M059J (cell line): ENCODE data around the gene NTM. TPM values are rescaled to one million over a fixed set of nuclear protein-coding genes. Genes with fewer than 3 reads are reported as not detected.

Source experiments
- DNase-seq: peaks from one replicate; pipeline ENCODE4 v3.0.0-alpha.2; 2012; ENCODE audit warnings: low read depth
- total RNA-seq: library from RNA; depleted of rRNA; stranded (reverse); fragments of >200 nt; shearing (Covaris generic); gene quantifications from 2 replicates; pipeline ENCODE4 v1.2.3, GENCODE V29; 2014

NTM gene
- total RNA-seq, 1 experiment from 2014 or later: 1.5 TPM

DNA sequence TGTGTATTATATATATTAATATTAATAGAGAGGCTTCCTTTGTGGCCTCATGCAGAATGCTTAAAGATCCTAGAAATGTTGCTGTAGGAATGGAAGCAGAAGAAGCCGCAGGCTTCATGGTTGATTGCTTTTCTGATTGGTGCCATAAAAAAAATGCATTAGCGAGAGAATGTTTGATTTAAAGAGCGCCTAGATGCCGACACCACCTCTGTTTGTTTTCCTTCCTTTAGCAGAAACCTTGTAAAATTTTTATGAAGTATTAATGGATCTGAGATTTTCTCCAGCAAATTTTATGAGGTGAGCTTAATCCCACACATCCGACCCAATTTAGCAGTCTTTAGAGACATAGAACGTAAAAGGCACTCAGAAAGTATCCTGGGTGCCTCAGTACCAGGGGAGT lies 587.5 kb downstream of the NTM start:
- no peak for DNase-seq

DNA sequence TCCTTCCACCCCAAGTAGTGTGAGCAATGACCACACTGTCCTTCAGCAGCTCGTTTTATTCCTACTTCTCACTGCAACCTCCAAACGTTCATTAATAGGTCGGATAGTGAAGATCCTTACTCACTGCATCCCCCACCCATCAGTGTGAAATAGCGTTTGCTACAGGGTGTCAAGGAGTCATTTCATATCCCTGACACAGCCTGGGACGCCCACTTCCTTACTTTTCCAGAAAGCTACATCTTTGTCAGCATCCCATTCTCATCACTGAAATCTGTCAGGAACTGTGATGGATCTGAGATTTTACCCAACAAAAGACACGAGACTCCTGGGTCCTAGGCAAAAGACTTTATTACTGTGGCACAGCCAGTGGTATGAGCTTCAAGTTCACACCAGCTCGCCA lies 592.4 kb downstream of the NTM start:
- no peak for DNase-seq

DNA sequence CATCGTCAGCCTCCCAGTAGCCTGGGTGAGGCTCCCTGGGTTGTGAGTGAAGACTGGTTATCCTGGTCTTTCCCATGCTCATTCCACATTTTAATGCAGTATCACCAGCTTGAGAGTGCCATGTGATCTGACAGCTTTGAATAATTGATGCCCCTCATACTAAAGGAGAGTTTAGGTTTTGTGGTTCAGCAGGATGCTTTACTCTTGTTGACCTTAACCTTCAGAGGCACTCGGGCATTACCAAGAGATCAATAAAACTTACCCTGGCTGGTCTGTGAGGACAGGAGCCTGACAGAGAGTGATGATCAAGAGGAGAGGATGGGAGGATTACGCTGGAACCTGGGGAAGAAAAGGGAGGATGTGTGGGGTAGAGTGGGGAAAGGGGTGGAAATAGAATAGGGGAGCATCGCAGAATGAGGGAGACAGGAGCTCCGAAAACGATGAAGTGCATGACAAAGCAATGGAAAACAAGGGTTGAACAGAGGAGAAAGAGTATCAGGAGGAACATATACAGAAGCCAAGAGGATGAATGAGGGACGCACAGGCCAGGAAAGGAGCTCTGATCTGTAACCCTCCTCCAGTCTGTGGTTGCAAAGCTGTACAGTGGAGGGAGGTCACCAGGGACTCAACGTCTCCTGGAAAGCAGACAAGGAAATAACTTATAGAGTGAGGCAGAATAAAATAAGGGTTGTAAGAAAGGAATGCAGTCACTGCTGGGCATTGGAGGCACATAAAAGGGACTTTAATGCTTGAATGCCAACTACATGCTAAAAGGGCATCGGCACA lies 594.5 kb downstream of the NTM start:
- no peak for DNase-seq

GRCh38 chr11:131965504-131965903 lies 595.1 kb downstream of the NTM start:
- DNase-seq: no peak

DNA sequence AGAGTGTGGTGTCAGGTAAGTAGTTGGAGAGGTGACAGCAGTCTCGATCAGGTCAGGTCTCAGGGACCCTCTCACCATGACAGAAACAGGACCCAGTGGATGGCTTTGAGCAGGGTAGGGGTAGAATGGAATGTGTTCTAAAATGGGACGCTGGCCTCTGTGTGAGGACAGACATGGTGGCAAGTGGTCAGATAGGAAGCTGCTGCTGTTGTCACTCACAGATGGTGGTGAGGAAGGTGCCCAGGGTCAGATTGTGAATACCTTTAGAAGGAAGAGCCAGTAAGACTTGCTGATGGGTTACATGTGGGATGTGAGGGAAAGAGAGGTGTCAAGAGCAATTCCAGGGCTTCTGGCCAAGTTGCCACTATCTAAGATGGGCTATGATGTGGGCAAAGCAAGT lies 596.3 kb downstream of the NTM start:
- no peak for DNase-seq

DNA sequence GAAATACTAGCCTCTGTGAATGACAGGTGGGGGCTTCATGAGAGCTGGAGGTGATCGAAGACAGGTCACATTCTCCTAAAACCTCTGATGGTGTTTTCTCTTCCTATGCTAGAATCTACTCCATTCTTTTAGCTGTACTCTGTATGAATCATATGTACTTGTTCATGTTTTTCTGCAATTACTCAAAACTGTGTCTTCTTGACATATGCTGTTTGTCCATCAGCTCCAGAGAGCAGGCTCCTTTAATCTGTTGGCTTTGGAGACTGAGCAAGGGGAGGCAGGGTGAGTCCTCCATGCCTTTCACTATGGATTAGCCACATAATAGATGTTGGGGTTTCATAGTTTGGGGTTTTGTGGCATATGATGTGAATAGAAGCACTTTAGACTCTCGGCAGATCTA lies 598.8 kb downstream of the NTM start:
- no peak for DNase-seq

DNA sequence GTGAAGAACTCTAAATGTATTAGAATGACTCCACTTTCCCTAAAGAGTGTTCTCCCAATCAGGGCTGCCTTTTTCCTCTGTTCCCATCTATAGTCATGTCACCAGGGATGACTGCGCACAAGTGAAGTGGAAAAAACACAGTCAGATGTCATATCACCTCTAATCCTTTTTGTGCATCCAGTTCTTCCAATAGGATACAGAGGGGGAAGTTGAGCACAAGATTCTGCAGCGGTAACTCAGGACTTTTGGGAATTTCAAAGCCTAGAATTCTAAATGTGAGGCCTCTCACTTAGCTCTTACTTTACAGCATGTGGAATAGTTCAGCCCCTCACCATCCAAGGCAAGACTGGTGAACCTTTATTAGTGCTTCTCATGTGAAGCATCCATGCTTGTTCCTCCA lies 602.6 kb downstream of the NTM start:
- DNase-seq: no peak

- DNase-seq: no peak
Measured at GRCh38 chr11:131975619-131976018, 605.2 kb downstream of the NTM start.

GRCh38 chr11:131976021-131976420 lies 605.6 kb downstream of the NTM start:
- DNase-seq: no peak

DNA sequence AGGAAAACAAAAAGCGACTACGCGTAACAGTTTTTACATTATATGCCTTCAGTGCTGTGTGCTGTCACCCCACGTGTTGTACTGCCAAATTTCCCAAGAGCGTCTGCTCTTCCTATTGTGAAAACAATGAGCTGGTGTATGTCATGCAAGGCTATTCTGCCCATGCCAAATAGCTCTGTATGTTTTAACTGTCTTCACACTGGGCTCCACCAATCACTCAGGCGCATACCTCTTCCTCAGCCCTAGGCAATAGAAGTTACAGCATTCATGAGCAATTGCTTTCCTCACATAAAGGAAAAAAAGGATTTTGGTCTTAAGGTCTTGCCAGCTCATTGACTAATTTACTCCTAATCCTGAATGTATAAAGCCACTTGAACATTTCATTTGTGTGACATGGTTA lies 606.8 kb downstream of the NTM start:
- peak; percentile 87 for DNase-seq

DNA sequence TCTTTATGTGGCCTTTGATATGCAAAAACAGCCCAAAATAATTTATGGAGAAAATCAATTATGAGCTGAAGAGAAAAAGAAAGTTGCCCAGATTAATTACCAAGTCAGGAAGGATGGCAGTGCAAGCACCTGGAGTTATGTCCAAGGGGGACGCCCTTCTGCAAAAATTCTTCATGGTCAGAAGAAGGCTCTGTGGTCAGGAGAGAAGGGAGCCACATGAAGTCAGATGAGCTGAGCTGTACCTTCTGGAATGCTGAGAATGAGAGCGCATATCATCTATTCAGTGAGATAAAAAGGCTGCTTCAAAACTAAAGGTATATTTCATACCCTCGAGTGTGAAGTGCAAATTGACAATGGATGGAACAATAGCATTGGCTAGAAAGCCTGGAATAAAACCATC lies 607.4 kb downstream of the NTM start:
- peak; percentile 84 for DNase-seq

GRCh38 chr11:131978351-131978750 lies 607.9 kb downstream of the NTM start:
- peak; percentile 39 for DNase-seq

GRCh38 chr11:131979364-131979763 lies 608.9 kb downstream of the NTM start:
- no peak for DNase-seq

DNA sequence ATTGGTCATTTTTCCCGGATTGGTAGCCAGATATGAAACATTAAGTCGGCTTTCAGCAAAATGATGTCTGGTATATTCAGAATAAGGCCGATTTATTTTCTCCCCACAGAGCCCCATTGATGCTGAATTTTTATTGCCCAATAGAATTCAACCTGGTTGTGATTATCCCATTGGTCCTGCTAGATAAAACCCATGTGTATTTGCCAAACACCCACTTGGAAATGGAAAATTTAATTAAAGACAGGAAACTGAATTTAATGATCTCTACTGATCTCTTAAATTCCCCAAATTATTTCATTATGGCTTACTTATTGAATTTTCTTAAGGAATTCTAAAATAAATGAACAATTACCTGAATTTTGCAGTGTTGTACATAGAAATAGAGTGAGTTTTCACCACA lies 609.8 kb downstream of the NTM start:
- no peak for DNase-seq

DNA sequence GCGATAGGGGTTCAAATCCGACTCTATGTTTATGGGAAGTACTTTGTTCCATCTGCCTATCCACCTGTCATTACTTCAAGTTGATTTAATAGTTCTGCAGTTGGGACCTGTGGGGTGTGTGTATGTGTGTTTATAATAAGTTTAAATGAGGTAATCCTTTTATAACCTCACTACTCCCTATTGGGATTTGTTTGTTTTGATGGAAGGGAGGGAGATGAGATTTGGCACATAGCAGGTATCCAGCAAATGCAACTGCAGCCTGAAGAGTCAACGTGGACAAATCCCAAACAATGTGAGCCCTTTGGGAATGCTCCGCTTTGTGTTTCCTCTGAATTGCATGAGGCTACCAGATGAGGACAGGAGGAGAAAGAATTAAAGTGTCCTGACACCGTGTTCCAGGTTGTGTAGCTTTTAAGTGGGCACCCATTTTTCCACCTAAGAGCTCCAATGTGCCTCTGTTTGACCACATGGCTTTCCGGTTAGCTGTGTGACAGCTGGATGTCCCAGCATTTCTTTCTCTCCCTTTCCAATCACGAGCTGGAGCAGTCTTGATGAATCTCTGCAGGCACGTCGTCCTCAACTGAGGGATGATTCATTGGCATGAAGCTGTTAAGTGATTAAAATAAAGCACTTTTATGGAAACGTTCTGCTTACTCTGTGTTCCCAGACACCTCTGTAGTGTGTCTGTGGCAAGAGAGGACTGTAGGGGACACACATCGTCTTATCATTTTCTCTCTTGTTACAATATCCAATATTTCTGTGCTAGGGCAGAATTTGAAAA lies 610.7 kb downstream of the NTM start:
- DNase-seq: no peak

GRCh38 chr11:131982154-131982553 lies 611.7 kb downstream of the NTM start:
- DNase-seq: no peak

- DNase-seq: no peak
Measured at GRCh38 chr11:131985846-131986301, 615.5 kb downstream of the NTM start.

DNA sequence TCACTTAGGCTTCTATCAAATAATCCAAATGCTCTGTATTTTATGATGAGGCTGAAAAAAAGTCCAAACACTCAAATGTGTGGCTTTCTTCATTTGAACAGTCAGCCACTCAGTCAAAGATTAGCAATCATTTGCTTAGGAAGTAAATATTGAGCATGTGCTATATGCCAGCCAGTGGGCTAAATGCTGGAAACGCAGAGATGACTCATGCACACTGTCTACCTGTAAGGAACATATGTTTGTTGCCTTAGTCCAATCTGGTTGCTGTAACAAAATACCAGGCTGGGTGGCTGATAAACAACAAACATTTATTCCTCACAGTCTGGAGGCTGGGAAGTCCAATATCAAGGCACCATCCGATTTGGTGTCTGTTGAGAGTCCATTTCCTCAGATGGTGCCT lies 617.3 kb downstream of the NTM start:
- DNase-seq: no peak

DNA sequence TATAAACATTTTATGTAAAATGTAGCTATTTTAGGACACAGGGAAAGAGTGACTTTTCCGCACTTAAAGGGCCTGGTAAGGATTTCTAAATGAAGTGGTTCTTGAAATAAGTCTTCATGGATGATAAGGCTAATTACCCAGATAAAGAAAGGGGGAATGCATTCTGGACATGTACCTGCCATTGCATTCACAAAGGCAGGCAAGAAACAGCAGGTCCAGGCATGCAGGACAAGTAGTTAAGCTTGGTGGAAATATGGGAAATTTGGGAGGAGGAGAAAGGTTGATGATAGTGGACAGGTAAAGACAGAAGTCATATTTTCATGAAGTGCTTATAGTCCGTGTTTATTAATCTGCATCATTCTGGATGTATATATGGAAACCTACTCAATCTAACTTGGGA lies 621.2 kb downstream of the NTM start:
- no peak for DNase-seq

DNA sequence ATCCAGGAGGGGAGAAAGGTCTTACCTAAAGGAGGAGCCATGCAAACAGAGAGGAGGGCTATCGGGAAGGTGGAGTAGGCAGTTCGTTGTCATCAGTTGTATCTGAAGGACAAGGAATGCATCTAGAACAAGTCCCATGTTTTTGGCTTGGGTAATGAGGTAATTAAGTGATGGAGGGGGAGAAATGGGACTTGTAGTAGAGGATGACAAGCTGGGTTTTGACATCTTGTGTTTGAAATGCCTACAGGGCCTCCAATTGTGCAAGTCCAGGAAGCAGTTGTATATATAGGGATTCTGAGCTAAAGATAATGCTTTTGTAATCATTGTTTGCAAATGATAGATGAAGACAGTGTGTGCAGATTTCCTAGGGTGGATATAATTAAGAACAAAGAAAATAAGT lies 622.8 kb downstream of the NTM start:
- no peak for DNase-seq

DNA sequence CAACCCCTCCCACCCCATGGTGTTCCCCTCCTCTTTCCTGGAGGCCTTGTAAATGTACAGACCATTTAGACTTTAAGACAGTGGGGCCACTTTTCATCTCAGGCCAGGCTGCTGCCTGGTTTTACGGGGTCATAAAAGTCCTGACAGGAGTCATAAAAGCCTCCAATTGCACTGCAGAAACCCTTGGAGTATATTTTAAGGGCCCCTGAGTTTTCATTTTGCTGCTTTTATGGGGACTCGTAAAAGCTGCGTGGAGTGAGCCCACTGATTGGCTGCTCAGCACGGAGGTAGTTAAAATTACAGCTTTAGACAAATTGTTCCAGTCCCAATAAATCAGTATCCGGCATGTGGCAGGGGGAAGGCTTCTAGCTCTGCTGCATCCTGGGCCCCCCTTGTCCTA lies 627.6 kb downstream of the NTM start:
- DNase-seq: peak; percentile 34

- no peak for DNase-seq
Measured at GRCh38 chr11:131999084-131999483, 628.7 kb downstream of the NTM start.

- no peak for DNase-seq
Measured at GRCh38 chr11:131999955-132000354, 629.5 kb downstream of the NTM start.
